ENCODE measurements around the gene FAM174B. TPM values are rescaled to one million over a fixed set of nuclear protein-coding genes. Genes with fewer than 3 reads are reported as not detected.

The FAM174B gene
- total RNA-seq, 1 experiment from 2014 or later = 0.81 TPM

GRCh38 chr15:92600856-92601255, 54.7 kb downstream of the FAM174B start:
- DNase-seq (ENCODE audit: low spot score) = no peak

GRCh38 chr15:92599394-92599970, 56.1 kb downstream of the FAM174B start:
- no peak for DNase-seq (ENCODE audit: low spot score)

DNA sequence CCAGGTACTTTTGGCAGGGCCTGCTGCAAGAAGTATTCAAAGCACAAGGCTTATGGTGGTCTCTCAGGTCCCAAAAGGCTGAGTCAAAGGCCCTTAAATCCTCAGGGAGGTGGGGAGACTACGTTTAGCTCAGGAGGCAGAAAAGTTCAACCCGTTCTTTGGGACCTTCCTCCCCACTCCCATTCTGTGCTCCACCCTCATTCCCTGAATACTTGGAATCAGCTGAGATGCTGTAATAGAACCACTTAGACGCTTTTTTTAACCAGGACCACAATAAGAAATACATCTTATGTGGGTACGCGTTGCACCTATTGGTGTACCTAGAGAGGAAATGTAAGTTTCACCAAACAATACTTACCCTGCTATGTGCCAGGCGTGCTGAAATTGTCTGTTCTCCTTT, 58.0 kb downstream of the FAM174B start:
- no peak for DNase-seq (ENCODE audit: low spot score)

DNA sequence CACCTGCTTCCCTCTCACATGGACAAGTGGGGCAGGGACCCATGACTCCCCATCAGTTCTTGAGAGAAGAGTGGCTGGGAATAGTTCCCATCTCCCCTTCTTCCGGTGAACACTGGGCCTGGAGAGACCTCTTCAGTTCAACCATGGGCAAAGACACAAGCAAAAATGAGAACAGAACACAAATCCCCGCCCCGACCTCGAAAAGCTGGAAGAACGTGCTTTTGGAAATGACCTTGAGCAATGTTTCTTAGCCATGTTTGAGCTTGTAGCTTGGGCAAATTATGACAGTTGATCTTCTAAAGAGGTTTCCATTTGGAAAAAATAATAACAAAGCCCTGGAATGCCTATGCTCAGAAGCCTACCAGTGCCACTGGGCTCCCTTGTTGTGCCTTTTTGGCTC, 59.0 kb downstream of the FAM174B start:
- no peak for DNase-seq (ENCODE audit: low spot score)

GRCh38 chr15:92595506-92596381, 59.8 kb downstream of the FAM174B start:
- no peak for DNase-seq (ENCODE audit: low spot score)

- no peak for DNase-seq (ENCODE audit: low spot score)
Measured at GRCh38 chr15:92591275-92591674, 64.3 kb downstream of the FAM174B start.

GRCh38 chr15:92586966-92587365, 68.6 kb downstream of the FAM174B start:
- DNase-seq (ENCODE audit: low spot score) = no peak

DNA sequence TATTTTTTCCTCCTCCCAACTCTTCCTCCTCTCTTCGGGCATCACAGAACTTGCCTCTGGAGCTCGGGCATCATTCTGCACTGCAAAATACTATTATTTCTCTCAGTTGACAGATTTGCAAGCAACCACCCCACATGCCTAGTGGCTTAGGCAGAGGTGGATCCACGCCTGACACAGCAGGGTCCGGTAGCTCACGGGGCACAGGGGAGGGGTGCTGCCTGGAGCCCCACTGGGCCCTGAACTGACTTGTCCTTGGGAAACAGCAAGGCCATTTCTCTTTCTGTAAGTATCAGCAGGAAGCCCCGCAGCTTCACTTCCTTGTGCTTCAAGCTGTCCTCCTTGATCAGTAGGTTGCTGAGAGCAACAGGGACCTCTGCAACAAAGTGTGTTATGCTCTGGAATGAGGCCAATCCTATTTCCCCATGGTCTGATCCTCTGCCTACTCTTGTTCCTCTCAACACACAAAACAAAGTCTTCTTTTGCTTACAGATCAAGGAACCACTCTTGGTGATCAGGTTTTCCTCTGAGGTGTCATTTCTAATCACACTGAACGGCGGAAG, 69.1 kb downstream of the FAM174B start:
- DNase-seq (ENCODE audit: low spot score) = no peak

DNA sequence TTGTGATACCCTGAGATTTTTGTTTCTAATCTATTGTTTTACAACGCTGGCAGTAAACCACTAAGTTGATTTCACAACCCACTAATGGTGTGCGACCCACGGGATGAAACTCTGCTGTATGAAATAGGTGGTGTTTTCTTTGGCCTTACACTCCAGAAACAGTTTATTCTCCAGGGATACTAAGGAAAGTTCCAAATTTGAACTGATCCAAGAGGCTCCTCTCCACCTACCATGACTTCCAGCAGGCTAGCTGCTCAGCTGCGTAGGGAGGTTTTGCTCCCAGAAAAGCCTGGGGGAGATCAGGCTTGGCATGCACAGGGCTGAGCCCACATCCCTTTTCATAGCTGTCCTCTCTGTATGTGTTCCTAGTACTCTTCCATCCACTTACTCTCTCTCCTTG, 71.5 kb downstream of the FAM174B start:
- no peak for DNase-seq (ENCODE audit: low spot score)

GRCh38 chr15:92583096-92584034, 72.2 kb downstream of the FAM174B start:
- DNase-seq (ENCODE audit: low spot score) = no peak

- DNase-seq (ENCODE audit: low spot score) = no peak
Measured at GRCh38 chr15:92582206-92582605, 73.4 kb downstream of the FAM174B start.

GRCh38 chr15:92580933-92581445, 74.6 kb downstream of the FAM174B start:
- DNase-seq (ENCODE audit: low spot score) = no peak

DNA sequence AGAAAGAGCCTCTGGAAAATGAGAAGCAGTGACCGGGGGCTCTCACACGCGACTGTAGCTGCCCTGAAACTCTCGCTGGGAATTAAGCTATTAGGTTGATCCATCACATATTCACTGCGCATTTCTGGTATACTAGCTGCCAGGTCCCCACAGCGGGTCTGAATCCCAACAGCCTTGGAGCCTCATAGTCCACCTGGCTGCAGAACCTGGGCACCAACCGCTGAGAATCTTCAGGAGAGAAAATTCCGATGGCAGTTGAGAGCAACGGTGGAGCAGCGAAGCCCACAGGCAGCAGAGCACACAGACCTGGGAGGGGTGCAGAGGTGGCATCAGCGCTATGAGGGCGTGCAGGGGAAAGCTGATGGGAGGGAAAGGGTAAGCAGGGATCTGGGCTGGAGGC, 75.1 kb downstream of the FAM174B start:
- DNase-seq (ENCODE audit: low spot score) = no peak

DNA sequence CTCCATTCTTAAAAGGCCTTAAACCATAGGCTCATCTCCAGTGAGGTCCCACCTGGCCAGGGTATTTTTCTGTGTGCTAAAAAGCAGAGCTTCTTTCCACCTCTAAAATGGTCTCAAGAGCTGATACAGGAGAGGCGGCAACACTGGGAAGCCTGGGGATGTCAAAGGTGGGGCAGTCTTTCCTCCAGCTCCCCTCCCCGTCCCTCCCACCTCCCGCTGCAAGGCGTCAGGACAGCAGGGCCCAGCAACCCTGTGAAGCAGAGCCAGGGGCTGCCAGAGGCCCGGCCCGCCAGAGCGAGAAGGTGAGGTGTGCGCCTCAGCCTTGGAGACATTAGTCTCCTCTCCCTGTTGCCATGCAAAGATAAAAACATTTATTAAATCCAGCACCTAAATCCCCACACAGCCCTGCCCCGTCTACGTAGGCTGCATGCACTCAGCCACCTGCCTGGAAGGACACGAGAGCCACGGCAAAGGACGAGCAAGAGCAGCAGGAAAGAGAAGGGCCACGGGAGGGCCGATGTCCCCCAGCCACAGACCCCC, 75.6 kb downstream of the FAM174B start:
- no peak for DNase-seq (ENCODE audit: low spot score)

- no peak for DNase-seq (ENCODE audit: low spot score)
Measured at GRCh38 chr15:92579486-92579885, 76.1 kb downstream of the FAM174B start.

DNA sequence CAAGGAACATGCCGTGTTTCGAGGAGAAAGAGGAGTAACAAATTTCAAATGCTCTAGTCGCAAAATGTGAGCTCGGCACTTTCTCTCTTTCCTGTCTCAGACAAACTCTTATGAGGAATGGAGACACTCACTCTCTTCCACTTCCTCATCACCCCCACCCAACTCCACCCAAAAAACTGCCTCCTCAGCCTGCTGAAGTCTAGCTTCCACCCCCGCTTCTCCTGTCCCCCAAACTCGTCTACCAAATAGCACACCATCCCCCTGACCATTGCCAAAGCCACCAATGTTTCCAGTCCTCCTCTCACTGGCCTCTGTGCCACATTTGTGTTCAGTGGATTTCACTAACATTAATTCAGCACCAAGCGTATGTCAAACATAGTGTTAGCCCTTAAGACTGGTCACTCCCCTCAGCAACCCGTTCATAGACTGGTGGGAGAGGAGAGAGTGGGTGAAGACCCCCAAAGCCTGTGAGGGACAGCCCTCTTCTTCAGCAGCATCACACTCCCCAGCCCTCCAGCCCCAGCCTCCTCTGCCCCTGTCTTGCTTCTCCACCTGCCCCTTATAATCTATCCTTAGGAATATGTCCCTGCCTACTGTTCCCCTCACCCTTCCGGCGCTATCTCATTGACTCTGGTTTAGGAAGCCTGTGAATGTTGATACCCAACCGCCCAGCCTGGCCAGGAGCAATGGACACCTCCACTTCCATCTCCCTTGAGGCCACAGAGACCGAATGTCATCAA, 77.3 kb downstream of the FAM174B start:
- DNase-seq (ENCODE audit: low spot score) = no peak

DNA sequence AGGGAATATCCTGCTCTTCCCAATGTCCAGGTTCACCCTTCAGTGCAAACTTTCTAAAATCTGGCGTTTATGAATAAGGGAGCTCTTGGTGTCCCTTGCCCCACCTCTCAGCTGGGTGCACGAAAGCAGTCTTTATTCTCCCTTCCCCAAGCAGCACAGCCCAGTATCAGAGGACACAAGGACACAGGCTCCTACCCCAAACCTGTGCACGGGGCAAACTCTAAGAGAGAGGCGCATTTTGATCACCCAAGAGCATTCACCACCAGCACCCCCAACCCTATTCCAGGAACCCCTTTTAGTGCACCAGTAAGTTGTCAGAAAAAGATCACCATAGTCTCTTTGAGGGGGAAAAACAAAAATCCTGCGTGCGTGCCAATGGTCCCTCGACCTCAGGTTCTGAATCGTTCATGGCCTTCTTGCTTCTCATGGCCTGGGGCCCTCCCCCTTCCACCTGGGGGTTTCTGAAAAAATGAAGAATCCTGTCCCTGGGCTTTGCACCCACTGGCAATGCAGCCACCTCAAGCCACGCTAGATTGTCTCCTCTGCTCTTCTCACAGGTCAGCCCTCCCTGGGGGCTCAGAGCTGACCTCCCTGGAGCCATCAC, 78.9 kb downstream of the FAM174B start:
- no peak for DNase-seq (ENCODE audit: low spot score)

DNA sequence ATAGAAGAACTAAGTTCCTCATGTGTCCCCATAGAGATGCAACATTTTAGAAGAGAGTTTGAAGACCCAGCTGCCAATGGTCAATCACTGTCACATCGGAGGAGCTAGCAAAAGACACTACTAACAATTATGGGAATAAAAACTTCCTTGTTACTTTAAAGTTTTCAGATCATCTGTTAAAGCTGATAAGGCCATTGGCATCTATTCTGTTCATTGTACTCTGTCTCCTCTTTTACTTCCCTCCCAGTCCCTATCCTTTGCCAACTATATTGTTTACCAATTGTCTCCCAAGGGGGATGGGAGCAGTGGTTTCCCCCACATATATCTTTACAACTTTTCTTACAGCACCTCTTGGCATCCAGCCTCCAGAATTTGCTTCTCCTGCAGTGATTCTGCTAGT, 81.0 kb downstream of the FAM174B start:
- DNase-seq (ENCODE audit: low spot score) = no peak

DNA sequence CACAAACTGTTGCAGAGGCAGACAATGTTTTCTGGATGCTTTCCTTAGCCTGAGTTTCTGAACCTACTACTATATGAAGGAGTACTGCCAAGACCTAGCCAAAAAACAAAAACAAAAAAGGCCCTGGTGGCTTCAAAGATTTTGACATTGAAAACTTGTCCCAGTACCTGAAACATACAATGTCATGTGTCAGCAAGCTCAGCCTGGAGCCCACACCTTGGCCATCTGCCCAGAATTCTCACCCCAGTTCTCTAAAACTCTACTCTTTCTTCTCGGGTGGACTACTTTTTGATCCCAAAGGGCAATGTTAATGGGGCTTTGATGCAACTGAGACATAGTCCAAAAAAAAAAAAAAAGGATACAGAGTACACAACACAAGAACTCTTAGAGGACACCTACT, 81.4 kb downstream of the FAM174B start:
- DNase-seq (ENCODE audit: low spot score) = no peak

- DNase-seq (ENCODE audit: low spot score) = no peak
Measured at GRCh38 chr15:92571824-92572223, 83.8 kb downstream of the FAM174B start.

Data from A172 (cell line).